Body of pancreas (tissue), 4 donors: ENCODE results near the gene COG3. TPM values are rescaled to one million over a fixed set of nuclear protein-coding genes. Genes with fewer than 3 reads are reported as not detected.

Experiments
- ATAC-seq: fragments of 150-250 bp; one replicate; pipeline ENCODE4 v1.9.1; 2016
- DNase-seq, 4 donors: peaks; one replicate each; pipeline ENCODE4 v3.0.0-alpha.2; 2019
- H3K27ac ChIP-seq, 4 donors: fragments of 200-600 bp; sonication (generic); 1 replicate in 3 of 4; 2 replicates in 1 of 4; pipeline versions ENCODE4 v1.5.1 to v1.6.1; 2016 to 2019; ENCODE audit warnings: mild to moderate bottlenecking in 1 of 4, mixed read lengths in 1 of 4, moderate library complexity in 1 of 4
- H3K27me3 ChIP-seq, 2 donors: fragments of 200-600 bp; sonication (generic); one replicate each; pipeline ENCODE4 v1.6.0; 2016; ENCODE audit warnings: mild to moderate bottlenecking in 1 of 2
- H3K36me3 ChIP-seq, 2 donors: fragments of 200-600 bp; sonication (generic); replicated peaks in 1 of 2; 2 replicates each; pipeline ENCODE4 v1.5.1; 2016; ENCODE audit warnings: low read depth in 2 of 2; ENCODE audit not compliant: insufficient read depth in 1 of 2
- H3K4me1 ChIP-seq: fragments of 200-600 bp; sonication (generic); one replicate; pipeline ENCODE4 v1.6.0; 2016
- H3K4me3 ChIP-seq, 2 donors: fragments of 200-600 bp; sonication (generic); 1 replicate in 1 of 2; 2 replicates in 1 of 2; pipeline ENCODE4 v1.5.1; 2016 to 2019
- H3K9me3 ChIP-seq, 3 donors: fragments of 200-600 bp; sonication (generic); 1 replicate in 2 of 3; 2 replicates in 1 of 3; pipeline ENCODE4 v1.5.1; 2016
- POLR2A ChIP-seq, 3 donors: fragments of 450-650 bp; IDR thresholded peaks; one replicate each; pipeline ENCODE4 v1.6.1; 2016; ENCODE audit warnings: antibody characterized with exemption in 3 of 3, mild to moderate bottlenecking in 2 of 3
- WGBS, 2 donors: methylation state at CpG; one replicate each; pipeline ENCODE4 v1.1.5; 2017; 5-methylcytosine and 5-hydroxymethylcytosine counted together
- intact Hi-C: fragments of 100-400 bp; cut with DNase I; formaldehyde crosslinking; loops from one replicate; pipeline ENCODE4 v1.15.1; 2023
- total RNA-seq, 2 donors: library from RNA; depleted of rRNA; stranded (reverse); fragments of >200 nt; gene quantifications; one replicate each; pipeline ENCODE4 v1.1.0, GENCODE V29; 2016
- TF ChIP-seq, protein P1 (sequence below), 7 experiments: fragments of 450-650 bp in 4 of 7; fragments of 200-600 bp in 3 of 7; sonication (generic) in 3 of 7; IDR thresholded peaks; one replicate each; pipeline ENCODE4 v1.5.1; 2016 to 2019; ENCODE audit warnings: antibody characterized with exemption in 7 of 7

The COG3 gene
- total RNA-seq, 2 donors from 2014 or later: 49.0 to 52.7 TPM

DNA sequence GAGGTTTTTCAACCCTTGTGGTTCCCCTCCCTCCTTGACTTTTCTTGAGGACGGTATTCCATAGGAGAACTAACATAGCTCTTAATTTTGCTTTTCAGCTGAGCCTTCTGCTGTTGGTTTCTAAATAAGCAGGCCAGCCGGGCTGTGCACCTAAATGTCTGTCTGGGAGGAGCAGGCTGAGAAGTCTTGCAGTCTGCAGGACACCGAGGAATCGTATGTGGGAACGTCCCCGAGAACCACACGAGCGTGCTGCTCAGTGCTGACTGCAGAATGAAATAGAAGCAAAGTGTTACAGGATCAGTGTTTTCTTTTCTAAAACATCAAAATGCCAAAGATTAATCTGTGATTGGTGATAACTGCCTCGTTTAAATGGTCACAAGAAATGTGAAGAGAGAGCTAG lies 69.9 kb downstream of the COG3 start:
- Histone ChIP-seq H3K36me3 (peaks cover 15 to 30% of the 10 kb centered on the region in 2 donors), H3K4me1 (no peaks in the 10 kb centered on the region), H3K27ac (no peak overlapping the region), H3K4me3 (no peak overlapping the region), H3K27me3 (no peaks in the 10 kb centered on the region), H3K9me3 (no peaks in the 10 kb centered on the region)
- intact Hi-C loops: no loop called here
- TF ChIP-seq, protein P1, sequence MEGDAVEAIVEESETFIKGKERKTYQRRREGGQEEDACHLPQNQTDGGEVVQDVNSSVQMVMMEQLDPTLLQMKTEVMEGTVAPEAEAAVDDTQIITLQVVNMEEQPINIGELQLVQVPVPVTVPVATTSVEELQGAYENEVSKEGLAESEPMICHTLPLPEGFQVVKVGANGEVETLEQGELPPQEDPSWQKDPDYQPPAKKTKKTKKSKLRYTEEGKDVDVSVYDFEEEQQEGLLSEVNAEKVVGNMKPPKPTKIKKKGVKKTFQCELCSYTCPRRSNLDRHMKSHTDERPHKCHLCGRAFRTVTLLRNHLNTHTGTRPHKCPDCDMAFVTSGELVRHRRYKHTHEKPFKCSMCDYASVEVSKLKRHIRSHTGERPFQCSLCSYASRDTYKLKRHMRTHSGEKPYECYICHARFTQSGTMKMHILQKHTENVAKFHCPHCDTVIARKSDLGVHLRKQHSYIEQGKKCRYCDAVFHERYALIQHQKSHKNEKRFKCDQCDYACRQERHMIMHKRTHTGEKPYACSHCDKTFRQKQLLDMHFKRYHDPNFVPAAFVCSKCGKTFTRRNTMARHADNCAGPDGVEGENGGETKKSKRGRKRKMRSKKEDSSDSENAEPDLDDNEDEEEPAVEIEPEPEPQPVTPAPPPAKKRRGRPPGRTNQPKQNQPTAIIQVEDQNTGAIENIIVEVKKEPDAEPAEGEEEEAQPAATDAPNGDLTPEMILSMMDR (IDR thresholded peaks at IDR 0.05): no peak
- no peak for TF ChIP-seq POLR2A (IDR thresholded peaks at IDR 0.05)
- WGBS, 2 donors: 80 to 84% methylated on average over 9 of the region's 9 CpGs
- ATAC-seq (no peak), DNase-seq (no peak)

DNA sequence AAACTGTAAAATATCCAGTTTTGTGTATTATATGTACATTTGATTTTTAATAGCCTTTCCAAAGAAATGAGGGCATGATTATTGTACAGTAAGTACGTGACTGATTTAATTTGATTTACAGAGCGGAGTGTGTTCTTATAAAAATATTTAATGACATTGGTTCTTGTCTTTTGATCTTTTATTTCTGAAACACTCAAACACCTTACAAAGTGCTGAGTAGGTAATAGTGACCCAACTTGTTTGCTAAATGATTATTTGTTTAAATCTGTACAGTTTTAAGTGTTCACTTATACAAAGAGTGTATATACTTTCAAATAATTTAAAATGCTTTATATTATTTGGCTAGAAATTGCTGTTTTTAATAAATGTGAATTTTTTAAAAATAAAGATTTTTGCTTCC lies 71.5 kb downstream of the COG3 start:
- peaks cover 10 to 19% of the 10 kb centered on the region in 2 donors for H3K36me3 ChIP-seq
- WGBS, 2 donors: 93% methylated on average over 2 of the region's 2 CpGs
- no peak for DNase-seq

DNA sequence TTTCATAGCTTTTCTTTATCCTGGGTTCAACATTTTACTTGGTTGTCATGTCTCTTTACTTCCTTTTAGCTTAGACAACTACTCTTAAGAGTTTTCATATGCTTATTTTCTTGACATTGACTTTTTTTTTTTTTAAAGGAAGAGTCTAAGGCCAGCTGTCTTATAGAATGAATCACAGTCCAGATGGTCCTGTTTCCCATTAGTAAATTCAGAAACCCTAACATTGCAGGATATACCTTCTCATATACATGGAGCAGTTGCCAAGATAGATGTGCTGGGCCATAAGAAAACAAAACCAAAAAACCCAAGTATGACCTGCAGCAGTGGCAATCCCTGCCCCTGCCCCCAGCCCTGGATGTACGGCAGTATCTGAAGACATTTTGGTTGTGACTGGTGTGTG lies 72.8 kb downstream of the COG3 start:
- no peak for DNase-seq
- intact Hi-C loops: no loop called here
- Histone ChIP-seq H3K4me3 (no peak overlapping the region), H3K27ac (no peak overlapping the region), H3K36me3 (peaks cover 10 to 13% of the 10 kb centered on the region in 2 donors), H3K4me1 (no peaks in the 10 kb centered on the region), H3K9me3 (no peaks in the 10 kb centered on the region), H3K27me3 (no peaks in the 10 kb centered on the region)
- ATAC-seq: no peak
- WGBS, 2 donors: 46 to 57% methylated on average over 1 of the region's 1 CpG
- TF ChIP-seq, protein P1 (IDR thresholded peaks at IDR 0.05): no peak
- no peak for TF ChIP-seq POLR2A (IDR thresholded peaks at IDR 0.05)

More for the DNA sequence above, 71.5 kb downstream of the COG3 start:
- no peaks in the 10 kb centered on the region for H3K9me3 ChIP-seq
- no peak for TF ChIP-seq POLR2A (IDR thresholded peaks at IDR 0.05)
- TF ChIP-seq, protein P1 (IDR thresholded peaks at IDR 0.05): no peak
- ATAC-seq: no peak
- H3K27ac ChIP-seq: no peak overlapping the region
- intact Hi-C loops: no loop called here
- H3K4me3 ChIP-seq: no peak overlapping the region
- H3K4me1 ChIP-seq: no peaks in the 10 kb centered on the region
- H3K27me3 ChIP-seq: no peaks in the 10 kb centered on the region

DNA sequence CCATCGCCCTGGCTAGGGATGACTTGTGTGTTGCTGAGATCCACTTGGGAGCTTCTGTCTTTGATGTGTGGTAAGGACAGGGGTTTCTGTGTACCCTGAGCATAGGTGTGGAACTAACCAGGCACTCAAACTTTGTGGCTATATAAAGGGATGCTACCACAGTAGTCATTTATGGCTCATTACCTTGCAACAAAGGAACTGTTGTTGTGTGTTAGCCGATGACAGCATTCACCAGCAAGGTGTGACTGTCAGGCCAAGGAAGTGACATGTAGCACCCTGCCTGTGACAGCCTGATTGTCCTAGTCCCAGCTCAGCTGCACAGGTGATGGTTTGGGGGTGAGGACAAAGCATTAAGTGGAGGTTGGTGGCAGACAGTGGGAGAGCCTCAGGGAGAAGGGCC lies 73.6 kb downstream of the COG3 start:
- Histone ChIP-seq H3K27me3 (no peaks in the 10 kb centered on the region), H3K4me1 (no peaks in the 10 kb centered on the region), H3K9me3 (no peaks in the 10 kb centered on the region), H3K27ac (no peak overlapping the region), H3K4me3 (no peak overlapping the region), H3K36me3 (peaks cover 10 to 13% of the 10 kb centered on the region in 2 donors)
- TF ChIP-seq, protein P1 (IDR thresholded peaks at IDR 0.05): no peak
- TF ChIP-seq POLR2A (IDR thresholded peaks at IDR 0.05): no peak
- no peak for ATAC-seq
- intact Hi-C loops: no loop called here
- no peak for DNase-seq
- WGBS, 2 donors: 79 to 80% methylated on average over 2 of the region's 2 CpGs

DNA sequence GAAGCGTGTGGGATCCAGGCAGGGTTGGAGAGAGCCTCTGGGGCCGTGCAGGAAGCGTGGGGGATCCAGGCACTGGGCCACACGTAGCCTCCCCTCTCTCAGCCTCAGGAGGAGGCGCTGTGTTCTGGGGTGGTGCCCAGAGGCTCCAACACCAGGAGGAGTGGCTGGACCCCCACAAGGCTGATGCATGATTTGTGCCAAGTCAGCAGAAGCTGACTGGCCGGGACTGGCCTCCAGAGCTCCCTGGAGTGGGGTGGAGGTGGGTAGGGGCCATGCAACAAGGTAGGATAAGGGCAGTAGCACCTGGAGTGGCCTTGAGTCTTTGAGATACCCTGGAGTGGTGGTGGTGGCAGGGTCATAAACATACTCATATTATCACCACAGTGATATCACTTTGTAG lies 75.5 kb downstream of the COG3 start:
- Histone ChIP-seq H3K9me3 (no peaks in the 10 kb centered on the region), H3K27me3 (no peaks in the 10 kb centered on the region), H3K27ac (no peak overlapping the region), H3K4me3 (no peak overlapping the region), H3K4me1 (no peaks in the 10 kb centered on the region), H3K36me3 (peaks cover 0 to 3% of the 10 kb centered on the region in 2 donors)
- ATAC-seq (no peak), DNase-seq (no peak)
- 81 to 87% methylated on average over 3 to 6 of the region's 6 CpGs for WGBS, 2 donors
- intact Hi-C loops: no loop called here
- TF ChIP-seq POLR2A (IDR thresholded peaks at IDR 0.05): no peak
- TF ChIP-seq, protein P1 (IDR thresholded peaks at IDR 0.05): no peak
